ENCODE data around the gene DMC1. TPM values are rescaled to one million over a fixed set of nuclear protein-coding genes. Genes with fewer than 3 reads are reported as not detected.
"Not testable (repeated sequence)": the region's sequence is repeated elsewhere in the genome, so short reads cannot be mapped to it uniquely, and the experiment has no call there.

Gene DMC1
- total RNA-seq, 6 experiments from 2014 or later = 0.55 TPM; not detected in 5

DNA sequence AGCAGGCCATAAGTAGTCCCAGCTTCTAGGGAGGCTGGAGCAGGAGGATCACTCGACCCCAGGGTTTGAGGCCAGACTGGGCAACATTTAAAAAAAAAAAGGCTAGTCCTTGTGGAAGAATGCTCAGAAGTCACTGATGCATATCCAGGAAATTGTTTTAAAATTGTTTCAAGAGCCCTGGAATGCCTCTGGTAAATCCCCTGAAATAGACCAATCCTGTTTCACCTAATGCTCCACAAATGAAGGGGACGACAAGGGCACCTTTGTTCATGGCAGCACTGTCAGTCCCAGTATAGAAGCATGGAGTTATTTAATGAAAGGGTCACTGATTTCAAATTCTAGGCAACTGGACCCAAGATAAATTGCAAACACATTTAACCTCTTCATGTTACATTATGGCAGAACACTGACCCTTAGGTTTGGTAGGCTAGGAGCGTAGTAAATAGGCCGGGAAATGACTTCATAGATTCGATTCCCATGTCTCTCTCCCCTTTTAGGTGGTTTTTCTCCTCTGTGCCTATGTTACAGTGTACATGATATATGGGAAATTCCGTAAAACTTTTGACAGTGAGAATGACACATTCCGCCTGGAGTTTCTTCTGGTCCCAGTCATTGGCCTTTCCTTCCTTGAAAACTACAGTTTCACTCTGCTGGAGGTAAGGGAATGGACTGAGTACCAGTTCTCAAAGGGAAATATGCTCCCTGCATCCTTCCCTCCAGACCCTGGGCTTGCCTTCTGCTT, 90.7 kb downstream of the DMC1 start:
- Histone ChIP-seq H3K27ac (no peak overlapping the region), H3K9me3 (no peaks in the 10 kb centered on the region), H3K4me1 (no peaks in the 10 kb centered on the region), H3K4me3 (no peak overlapping the region), H3K36me3 (peaks cover 2 to 35% (median 20%) of the 10 kb centered on the region in 4 donors), H3K27me3 (no peaks in the 10 kb centered on the region)
- DNase-seq (no peak), ATAC-seq (peak in 1 of 4 donors; percentile 6)
- WGBS (ENCODE audit: insufficient coverage, low coverage, low lambda C conversion rate, missing lambda C conversion rate) = 79% methylated on average over 7 of the region's 7 CpGs
- intact Hi-C loops (cut with DNase I) = no loop called here
- TF ChIP-seq POLR2A (IDR thresholded peaks at IDR 0.05) = no peak
- TF ChIP-seq, protein P1, sequence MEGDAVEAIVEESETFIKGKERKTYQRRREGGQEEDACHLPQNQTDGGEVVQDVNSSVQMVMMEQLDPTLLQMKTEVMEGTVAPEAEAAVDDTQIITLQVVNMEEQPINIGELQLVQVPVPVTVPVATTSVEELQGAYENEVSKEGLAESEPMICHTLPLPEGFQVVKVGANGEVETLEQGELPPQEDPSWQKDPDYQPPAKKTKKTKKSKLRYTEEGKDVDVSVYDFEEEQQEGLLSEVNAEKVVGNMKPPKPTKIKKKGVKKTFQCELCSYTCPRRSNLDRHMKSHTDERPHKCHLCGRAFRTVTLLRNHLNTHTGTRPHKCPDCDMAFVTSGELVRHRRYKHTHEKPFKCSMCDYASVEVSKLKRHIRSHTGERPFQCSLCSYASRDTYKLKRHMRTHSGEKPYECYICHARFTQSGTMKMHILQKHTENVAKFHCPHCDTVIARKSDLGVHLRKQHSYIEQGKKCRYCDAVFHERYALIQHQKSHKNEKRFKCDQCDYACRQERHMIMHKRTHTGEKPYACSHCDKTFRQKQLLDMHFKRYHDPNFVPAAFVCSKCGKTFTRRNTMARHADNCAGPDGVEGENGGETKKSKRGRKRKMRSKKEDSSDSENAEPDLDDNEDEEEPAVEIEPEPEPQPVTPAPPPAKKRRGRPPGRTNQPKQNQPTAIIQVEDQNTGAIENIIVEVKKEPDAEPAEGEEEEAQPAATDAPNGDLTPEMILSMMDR (IDR thresholded peaks at IDR 0.05) = no peak

- ATAC-seq (no peak), DNase-seq (no peak)
- Histone ChIP-seq H3K9me3 (no peaks in the 10 kb centered on the region), H3K4me3 (no peak overlapping the region), H3K4me1 (no peaks in the 10 kb centered on the region), H3K36me3 (peaks cover 0 to 18% (median 5%) of the 10 kb centered on the region in 4 donors), H3K27me3 (no peaks in the 10 kb centered on the region), H3K27ac (no peak overlapping the region)
- intact Hi-C loops (cut with DNase I) = no loop called here
- TF ChIP-seq, protein P1 (IDR thresholded peaks at IDR 0.05) = no peak
- no peak for TF ChIP-seq POLR2A (IDR thresholded peaks at IDR 0.05)
- WGBS (ENCODE audit: insufficient coverage, low coverage, low lambda C conversion rate, missing lambda C conversion rate) = 83% methylated on average over 1 of the region's 1 CpG
These were observed 92.4 kb downstream of the DMC1 start for GRCh38 chr22:38477585-38477984.

DNA sequence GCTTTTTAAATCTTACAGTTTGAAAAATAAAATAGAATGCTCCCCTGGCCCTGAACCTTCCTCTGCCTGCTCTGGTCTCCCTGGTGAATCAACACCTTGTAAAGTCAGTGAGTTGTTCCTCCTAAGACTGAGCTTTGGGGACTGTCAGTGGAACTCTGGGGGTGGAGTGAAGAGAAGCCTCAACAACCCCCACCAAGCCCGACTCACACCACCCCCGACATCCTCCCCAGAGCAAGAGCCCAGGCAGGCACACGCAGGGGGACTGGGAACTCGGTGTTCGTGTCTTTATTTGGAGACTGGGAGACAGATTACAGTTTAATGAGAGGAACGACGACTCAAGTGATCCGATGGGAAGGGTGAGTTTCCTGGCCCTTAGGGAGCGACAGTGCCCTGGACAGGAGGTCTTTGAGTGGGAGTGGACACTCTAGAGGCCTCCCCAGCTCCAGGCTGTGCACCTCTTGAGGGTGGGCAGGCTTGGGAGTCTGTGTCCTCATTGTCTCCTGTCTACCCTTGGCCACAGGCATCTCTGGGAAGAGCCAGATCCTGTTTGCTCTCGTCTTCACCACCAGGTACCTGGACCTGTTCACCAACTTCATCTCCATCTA, 95.9 kb downstream of the DMC1 start:
- ATAC-seq (no peak), DNase-seq (no peak)
- intact Hi-C loops (cut with DNase I) = no loop called here
- 77% methylated on average over 5 of the region's 10 CpGs for WGBS (ENCODE audit: insufficient coverage, low coverage, low lambda C conversion rate, missing lambda C conversion rate)
- Histone ChIP-seq H3K36me3 (no peaks in the 10 kb centered on the region), H3K27ac (no peak overlapping the region), H3K4me3 (no peak overlapping the region), H3K27me3 (no peaks in the 10 kb centered on the region), H3K4me1 (no peaks in the 10 kb centered on the region), H3K9me3 (no peaks in the 10 kb centered on the region)
- TF ChIP-seq, protein P1 (IDR thresholded peaks at IDR 0.05) = no peak
- no peak for TF ChIP-seq POLR2A (IDR thresholded peaks at IDR 0.05)

- ATAC-seq (no peak), DNase-seq (no peak)
- no peaks in the 10 kb centered on the region for H3K9me3 ChIP-seq
- intact Hi-C loops (cut with DNase I) = no loop called here
- TF ChIP-seq, protein P1 (IDR thresholded peaks at IDR 0.05) = no peak
- TF ChIP-seq POLR2A (IDR thresholded peaks at IDR 0.05) = no peak
- no peaks in the 10 kb centered on the region for H3K36me3 ChIP-seq
- no peak overlapping the region for H3K27ac ChIP-seq
- WGBS (ENCODE audit: insufficient coverage, low coverage, low lambda C conversion rate, missing lambda C conversion rate) = 82% methylated on average over 5 of the region's 11 CpGs
- no peak overlapping the region for H3K4me3 ChIP-seq
- peaks cover 0 to 4% (median 0%) of the 10 kb centered on the region in 4 donors for H3K4me1 ChIP-seq
- no peaks in the 10 kb centered on the region for H3K27me3 ChIP-seq
These were observed 98.7 kb downstream of the DMC1 start for GRCh38 chr22:38471237-38471636.

DNA sequence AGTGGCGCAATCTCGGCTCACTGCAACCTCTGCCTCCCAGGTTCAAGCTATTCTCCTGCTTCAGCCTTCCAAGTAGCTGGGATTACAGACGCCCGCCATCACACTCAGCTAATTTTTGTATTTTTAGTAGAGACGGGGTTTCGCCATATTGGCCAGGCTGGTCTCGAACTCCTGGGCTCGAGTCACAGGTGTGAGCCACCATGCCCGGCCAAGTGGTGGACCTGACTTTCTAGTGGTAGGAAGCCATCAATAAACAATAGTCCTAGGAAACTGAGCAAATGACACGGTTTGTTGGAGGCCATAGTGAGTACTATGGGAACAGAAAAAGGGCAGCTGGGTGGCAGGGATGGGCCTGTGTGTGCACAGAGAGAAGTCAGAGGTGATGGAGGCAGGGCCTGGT, 99.8 kb downstream of the DMC1 start:
- ATAC-seq; DNase-seq; H3K9me3 ChIP-seq; H3K4me3 ChIP-seq; intact Hi-C loops (cut with DNase I); H3K36me3 ChIP-seq; H3K4me1 ChIP-seq; H3K27me3 ChIP-seq; H3K27ac ChIP-seq: not testable (repeated sequence)
- 93% methylated on average over 3 of the region's 10 CpGs for WGBS (ENCODE audit: insufficient coverage, low coverage, low lambda C conversion rate, missing lambda C conversion rate)
